Stromal cell of bone marrow (primary cell): ENCODE measurements around the gene STN1.
A peak's percentile ranks its signal among the peaks of the same experiment; 100 is the strongest.

Experiments used
- DNase-seq: peaks from one replicate; pipeline ENCODE4 v3.0.0-alpha.2; 2012; ENCODE audit warnings: low read depth

Gene STN1

GRCh38 chr10:103929381-103929921 is 11.5 kb upstream of the STN1 start:
- DNase-seq, result no peak

- no peak for DNase-seq
Measured at GRCh38 chr10:103928784-103929183, 10.8 kb upstream of the STN1 start.

GRCh38 chr10:103926722-103927319 is 8.8 kb upstream of the STN1 start:
- DNase-seq, result no peak

GRCh38 chr10:103925591-103925990 is 7.6 kb upstream of the STN1 start:
- no peak for DNase-seq

- DNase-seq, result no peak
Measured at GRCh38 chr10:103923502-103923901, 5.5 kb upstream of the STN1 start.

- no peak for DNase-seq
Measured at GRCh38 chr10:103922659-103923058, 4.7 kb upstream of the STN1 start.

GRCh38 chr10:103921750-103922195 is 3.8 kb upstream of the STN1 start:
- no peak for DNase-seq

GRCh38 chr10:103921248-103921647 is 3.3 kb upstream of the STN1 start:
- DNase-seq, result no peak

- DNase-seq, result no peak
Measured at GRCh38 chr10:103919648-103920025, 1.7 kb upstream of the STN1 start.

GRCh38 chr10:103917302-103918052 is 507 bp downstream of the STN1 start:
- no peak for DNase-seq

GRCh38 chr10:103916876-103917275 is 1.1 kb downstream of the STN1 start:
- DNase-seq, result no peak

- DNase-seq, result no peak
Measured at GRCh38 chr10:103916254-103916653, 1.7 kb downstream of the STN1 start.

GRCh38 chr10:103915796-103916195 is 2.2 kb downstream of the STN1 start:
- no peak for DNase-seq

- no peak for DNase-seq
Measured at GRCh38 chr10:103912759-103913158, 5.2 kb downstream of the STN1 start.

- DNase-seq, result no peak
Measured at GRCh38 chr10:103911021-103911459, 6.9 kb downstream of the STN1 start.

- DNase-seq, result no peak
Measured at GRCh38 chr10:103910442-103911012, 7.5 kb downstream of the STN1 start.

GRCh38 chr10:103905441-103905840 is 12.5 kb downstream of the STN1 start:
- DNase-seq, result no peak

- DNase-seq, result no peak
Measured at GRCh38 chr10:103901299-103901698, 16.7 kb downstream of the STN1 start.

- DNase-seq, result no peak
Measured at GRCh38 chr10:103899312-103899711, 18.7 kb downstream of the STN1 start.

- no peak for DNase-seq
Measured at GRCh38 chr10:103897241-103897774, 20.7 kb downstream of the STN1 start.

- DNase-seq, result no peak
Measured at GRCh38 chr10:103896225-103896624, 21.8 kb downstream of the STN1 start.

GRCh38 chr10:103895411-103896186 is 22.4 kb downstream of the STN1 start:
- DNase-seq, result peak; percentile 77
